IMR-90 (cell line): Measurements from ENCODE around the gene ZNF512B. TPM values are rescaled to one million over a fixed set of nuclear protein-coding genes. Genes with fewer than 3 reads are reported as not detected.

Experiments used
- ATAC-seq: fragments of 200-7000 bp; cut with Tn5 transposase; 2 replicates; pipeline ENCODE4 v1.9.1; 2020; ENCODE audit warnings: low read depth, mild to moderate bottlenecking, moderate library complexity
- BruUV-seq: library from RNA; stranded (reverse); fragments of 400-500 nt; replicated peaks from 2 replicates; lab custom pipeline; 2021; lab: Mats Ljungman, UMichigan
- CTCF ChIA-PET: fragments of 300-600 bp; formaldehyde crosslinking; extraction: SDS; loops from one replicate; lab custom pipeline; 2021; ENCODE audit warnings: antibody characterized with exemption; lab: Yijun Ruan, JAX
- POLR2A ChIA-PET: fragments of 300-600 bp; sonication (Branson Sonifier 250); formaldehyde crosslinking; loops from one replicate; lab custom pipeline; 2022; ENCODE audit warnings: antibody characterized with exemption; ENCODE audit not compliant: unreplicated experiment; lab: Charles Lee
- DNase-seq: peaks from one replicate; pipeline ENCODE4 v3.0.0; 2013
- H2AFZ ChIP-seq: replicated peaks from 2 replicates; pipeline ENCODE3; 2013; ENCODE audit warnings: low read length, mild to moderate bottlenecking; ENCODE audit not compliant: poor library complexity
- H2AK5ac ChIP-seq: 2 replicates; pipeline ENCODE4 v1.6.1; 2013; ENCODE audit warnings: low read depth, low read length, inconsistent platforms
- H2AK9ac ChIP-seq: replicated peaks from 2 replicates; pipeline ENCODE3; 2013; ENCODE audit warnings: mild to moderate bottlenecking, low read depth, low read length, moderate library complexity; ENCODE audit not compliant: poor library complexity
- H2BK120ac ChIP-seq: 2 replicates; pipeline ENCODE4 v1.6.1; 2013; ENCODE audit warnings: low read depth, low read length, inconsistent platforms
- H2BK15ac ChIP-seq: 3 replicates; pipeline ENCODE4 v1.6.1; 2013; ENCODE audit warnings: low read depth, low read length, inconsistent platforms
- H2BK20ac ChIP-seq: 2 replicates; pipeline ENCODE4 v1.6.1; 2013; ENCODE audit warnings: low read depth, mild to moderate bottlenecking, inconsistent platforms, low read length, moderate library complexity
- H2BK5ac ChIP-seq: 2 replicates; pipeline ENCODE4 v1.6.1; 2013; ENCODE audit warnings: mild to moderate bottlenecking, low read depth, low read length, inconsistent platforms; ENCODE audit not compliant: poor library complexity, severe bottlenecking
- H3K14ac ChIP-seq: replicated peaks from 2 replicates; pipeline ENCODE4 v1.6.1; 2013; ENCODE audit warnings: low read depth, low read length, inconsistent platforms
- H3K18ac ChIP-seq: 2 replicates; pipeline ENCODE4 v1.6.1; 2013; ENCODE audit warnings: low read depth, low read length, control low read depth
- H3K23ac ChIP-seq: 2 replicates; pipeline ENCODE4 v1.6.1; 2013; ENCODE audit warnings: low read depth, low read length, inconsistent platforms
- H3K27ac ChIP-seq: 2 replicates; pipeline ENCODE4 v1.5.1; 2013; ENCODE audit warnings: mild to moderate bottlenecking, control low read depth, low read length; ENCODE audit not compliant: insufficient read depth
- H3K27me3 ChIP-seq: 2 replicates; pipeline ENCODE4 v1.6.1; 2013; ENCODE audit warnings: low read length; ENCODE audit not compliant: control insufficient read depth, insufficient read depth
- H3K36me3 ChIP-seq: 2 replicates; pipeline ENCODE4 v1.6.1; 2013; ENCODE audit warnings: low read length, mixed read lengths; ENCODE audit not compliant: control insufficient read depth, insufficient read depth
- H3K4ac ChIP-seq: 2 replicates; pipeline ENCODE4 v1.6.1; 2013; ENCODE audit warnings: low read depth, low read length, inconsistent platforms
- H3K4me1 ChIP-seq: 2 replicates; pipeline ENCODE4 v1.6.1; 2013; ENCODE audit warnings: low read length, mixed read lengths; ENCODE audit not compliant: control insufficient read depth, insufficient read depth
- H3K4me2 ChIP-seq: 2 replicates; pipeline ENCODE4 v1.6.1; 2013; ENCODE audit warnings: low read depth, mild to moderate bottlenecking, control low read depth, low read length, moderate library complexity
- H3K4me3 ChIP-seq: 2 replicates; pipeline ENCODE4 v1.5.1; 2013; ENCODE audit warnings: low read depth, mild to moderate bottlenecking, control low read depth, low read length, moderate library complexity; ENCODE audit not compliant: insufficient read depth
- H3K56ac ChIP-seq: 2 replicates; pipeline ENCODE4 v1.6.1; 2013; ENCODE audit warnings: low read length, inconsistent platforms; ENCODE audit not compliant: insufficient read depth; ENCODE audit errors: extremely low read depth
- H3K79me1 ChIP-seq, 2 experiments: 2 replicates each; pipeline ENCODE4 v1.6.1; 2013; ENCODE audit warnings: low read length in 2 of 2, inconsistent platforms in 1 of 2, low read depth in 1 of 2
- H3K9ac ChIP-seq: 2 replicates; pipeline ENCODE4 v1.6.1; 2013; ENCODE audit warnings: low read depth, low read length, control low read depth
- H3K9me1 ChIP-seq: 2 replicates; pipeline ENCODE4 v1.6.1; 2013; ENCODE audit warnings: low read length, inconsistent platforms; ENCODE audit not compliant: insufficient read depth
- H3K9me3 ChIP-seq: 2 replicates; pipeline ENCODE4 v1.6.1; 2013; ENCODE audit warnings: low read length; ENCODE audit not compliant: control insufficient read depth, insufficient read depth
- H4K20me1 ChIP-seq: 2 replicates; pipeline ENCODE4 v1.6.1; 2013; ENCODE audit warnings: low read length, inconsistent platforms; ENCODE audit not compliant: insufficient read depth
- H4K5ac ChIP-seq: 2 replicates; pipeline ENCODE4 v1.6.1; 2013; ENCODE audit warnings: mild to moderate bottlenecking, low read depth, low read length, control low read depth
- H4K8ac ChIP-seq, 2 experiments: 2 replicates each; pipeline ENCODE4 v1.6.1; 2013; ENCODE audit warnings: low read depth in 2 of 2, low read length in 2 of 2, control low read depth in 1 of 2, inconsistent platforms in 1 of 2
- H4K91ac ChIP-seq: 2 replicates; pipeline ENCODE4 v1.6.1; 2013; ENCODE audit warnings: low read depth, low read length, inconsistent platforms; ENCODE audit not compliant: insufficient read depth
- BHLHE40 ChIP-seq: fragments of 150-350 bp; IDR thresholded peaks from 2 replicates; pipeline ENCODE4 v1.6.1; 2016; ENCODE audit warnings: mild to moderate bottlenecking, low read depth, low read length
- CEBPB ChIP-seq: IDR thresholded peaks from 2 replicates; pipeline ENCODE4 v1.6.1; 2012; ENCODE audit warnings: low read depth, low read length, improper control_type of control experiment
- CHD1 ChIP-seq: IDR thresholded peaks from 2 replicates; pipeline ENCODE4 v1.6.1; 2012; ENCODE audit warnings: low read depth, low read length, improper control_type of control experiment
- MAFK ChIP-seq: IDR thresholded peaks from 2 replicates; pipeline ENCODE4 v1.6.1; 2012; ENCODE audit warnings: low read depth, low read length, improper control_type of control experiment
- MAZ ChIP-seq: IDR thresholded peaks from 2 replicates; pipeline ENCODE4 v1.6.1; 2012; ENCODE audit warnings: low read depth, mild to moderate bottlenecking, low read length, improper control_type of control experiment, moderate library complexity, borderline replicate concordance
- MXI1 ChIP-seq: IDR thresholded peaks from 2 replicates; pipeline ENCODE4 v1.6.1; 2012; ENCODE audit warnings: low read depth, mild to moderate bottlenecking, low read length, moderate library complexity, borderline replicate concordance
- POLR2A ChIP-seq: IDR thresholded peaks from 2 replicates; pipeline ENCODE4 v1.6.1; 2012; ENCODE audit warnings: mild to moderate bottlenecking, low read depth, low read length
- RAD21 ChIP-seq: IDR thresholded peaks from 2 replicates; pipeline ENCODE4 v1.6.1; 2012; ENCODE audit warnings: low read length, improper control_type of control experiment
- RCOR1 ChIP-seq: IDR thresholded peaks from 2 replicates; pipeline ENCODE4 v1.6.1; 2012; ENCODE audit warnings: mild to moderate bottlenecking, low read length, improper control_type of control experiment; ENCODE audit not compliant: insufficient replicate concordance
- RFX5 ChIP-seq: IDR thresholded peaks from 2 replicates; pipeline ENCODE4 v1.8.0; 2012; ENCODE audit warnings: low read depth, mild to moderate bottlenecking, low read length, moderate library complexity
- SMC3 ChIP-seq: fragments of 150-350 bp; IDR thresholded peaks from 2 replicates; pipeline ENCODE4 v1.6.1; 2016; ENCODE audit warnings: low read depth, mild to moderate bottlenecking, antibody characterized with exemption, low read length, moderate library complexity
- WGBS, 2 experiments: methylation state at CpG; one replicate each; pipeline versions ENCODE4 v1.1.5 to v1.1.7; 2013; ENCODE audit warnings: missing lambda C conversion rate in 2 of 2; ENCODE audit not compliant: insufficient read length in 1 of 2; ENCODE audit errors: extremely low coverage in 2 of 2; 5-methylcytosine and 5-hydroxymethylcytosine counted together
- dilution Hi-C: fragments of 300-500 bp; cut with HindIII; formaldehyde crosslinking; loops from one replicate; pipeline ENCODE4 v1.14.3; 2018; ENCODE audit warnings: low sequenced_read_pairs; ENCODE audit not compliant: unreplicated experiment
- in situ Hi-C: fragments of 300-500 bp; cut with MboI; formaldehyde crosslinking; loops from 3 replicates; pipeline ENCODE4 v1.14.3; 2019; ENCODE audit warnings: low sequenced_read_pairs, inconsistent platforms, mixed read lengths
- intact Hi-C: fragments of 100-400 bp; cut with micrococcal nuclease; formaldehyde crosslinking; loops from 2 replicates; pipeline ENCODE4 v1.10.0; 2022
- polyA plus RNA-seq, 3 experiments: library from polyadenylated mRNA; depleted of rRNA; stranded (reverse); fragments of >200 nt; gene quantifications; 2 replicates each; pipeline ENCODE4 v1.2.3, GENCODE V29; 2012; ENCODE audit warnings: low replicate concordance in 1 of 3
- total RNA-seq: library from RNA; depleted of rRNA; stranded (reverse); fragments of >200 nt; gene quantifications from 2 replicates; pipeline ENCODE4 v1.2.3, GENCODE V29; 2012
- TF ChIP-seq, protein P1 (sequence below): fragments of 150-350 bp; IDR thresholded peaks from 2 replicates; pipeline ENCODE4 v1.6.1; 2017; ENCODE audit warnings: mild to moderate bottlenecking, antibody characterized with exemption, low read length, low read depth
- TF ChIP-seq, protein P2 (sequence below): fragments of 150-350 bp; IDR thresholded peaks from 2 replicates; pipeline ENCODE4 v1.6.1; 2016; ENCODE audit warnings: low read depth, mild to moderate bottlenecking, low read length, moderate library complexity, borderline replicate concordance
- TF ChIP-seq, protein P3 (sequence below): conservative IDR thresholded peaks from 2 replicates; pipeline ENCODE4 v1.5.1; 2012; ENCODE audit warnings: mild to moderate bottlenecking, low read depth, low read length, improper control_type of control experiment

Gene ZNF512B
- total and polyA plus RNA-seq, 2 of the 4 experiments (the other 2 are of a cell fraction), result 6.5 to 15.6 TPM

DNA sequence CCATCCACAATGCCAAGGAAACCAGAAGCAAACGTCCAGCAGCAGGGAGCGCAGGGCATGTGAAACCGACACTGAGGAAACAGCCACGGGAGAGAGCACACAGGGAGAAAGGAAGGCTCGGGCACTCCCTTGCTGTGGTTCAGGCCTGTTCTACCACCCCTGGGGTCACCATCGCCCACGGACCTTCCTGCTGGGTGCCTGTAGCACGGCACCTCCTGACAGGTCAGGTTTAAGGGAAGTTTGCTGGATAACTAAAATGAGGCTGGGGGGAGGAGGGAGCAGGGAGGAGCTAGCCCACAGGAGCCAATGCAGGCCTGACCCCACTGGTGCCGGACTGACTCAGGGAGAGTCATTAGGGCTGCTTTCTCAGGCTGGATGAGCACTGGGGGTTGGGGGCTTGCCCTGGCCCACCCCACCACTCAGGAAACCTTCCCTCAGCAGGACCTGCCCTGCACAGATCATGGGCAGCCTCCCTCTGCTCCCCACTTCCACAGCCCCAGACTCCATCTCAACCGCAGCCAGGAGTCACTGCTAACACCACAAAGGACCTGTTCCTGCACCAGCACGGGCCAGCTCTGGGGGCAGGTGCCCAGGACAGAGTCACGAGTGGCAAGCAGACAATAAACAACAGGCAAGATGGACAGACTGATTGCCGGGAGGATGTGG is 15.8 kb downstream of the ZNF512B start:
- BruUV-seq, result no TSS peak
- dilution Hi-C loops (no loop called here), intact Hi-C loops (no loop called here), in situ Hi-C loops (no loop called here)
- no peak overlapping the region for H3K9ac ChIP-seq
- H3K79me1 ChIP-seq, result peaks cover 7 to 66% of the 10 kb centered on the region in 2 experiments; a peak in 2 of 4 replicates
- peaks cover 56% of the 10 kb centered on the region for H4K20me1 ChIP-seq
- WGBS, 2 experiments, result 86% methylated on average over 6 of the region's 13 CpGs; no CpG with 5 or more reads in 1 of the 2 experiments
- DNase-seq (no peak), ATAC-seq (no peak)
- no peak overlapping the region for H4K5ac ChIP-seq
- H3K4ac ChIP-seq, result peak overlapping the region; percentile 35; the same call in 1 of the 2 replicates
- H3K27me3 ChIP-seq, result no peaks in the 10 kb centered on the region
- no peaks in the 10 kb centered on the region for H3K9me3 ChIP-seq
- ChIA-PET CTCF (interaction anchor here (0.6 kb wide), 1 partner anchor 43 kb away, joined by 10 read pairs; no protein-coding TSS in a partner anchor), POLR2A (no interaction called here)
- H2AK9ac ChIP-seq, result peak overlapping the region; percentile 84
- no peak overlapping the region for H3K4me3 ChIP-seq
- H3K23ac ChIP-seq, result peak overlapping the region; percentile 82
- H2AFZ ChIP-seq, result peak overlapping the region; percentile 2
- H2BK120ac ChIP-seq, result no peak overlapping the region
- TF ChIP-seq MXI1 (no peak), RAD21 (no peak), CHD1 (no peak), RCOR1 (no peak), CEBPB (no peak), MAFK (no peak), MAZ (no peak), POLR2A (no peak), RFX5 (no peak), BHLHE40 (no peak), SMC3 (no peak)
- TF ChIP-seq, protein P1, sequence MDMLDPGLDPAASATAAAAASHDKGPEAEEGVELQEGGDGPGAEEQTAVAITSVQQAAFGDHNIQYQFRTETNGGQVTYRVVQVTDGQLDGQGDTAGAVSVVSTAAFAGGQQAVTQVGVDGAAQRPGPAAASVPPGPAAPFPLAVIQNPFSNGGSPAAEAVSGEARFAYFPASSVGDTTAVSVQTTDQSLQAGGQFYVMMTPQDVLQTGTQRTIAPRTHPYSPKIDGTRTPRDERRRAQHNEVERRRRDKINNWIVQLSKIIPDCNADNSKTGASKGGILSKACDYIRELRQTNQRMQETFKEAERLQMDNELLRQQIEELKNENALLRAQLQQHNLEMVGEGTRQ, result no peak
- TF ChIP-seq, protein P2, sequence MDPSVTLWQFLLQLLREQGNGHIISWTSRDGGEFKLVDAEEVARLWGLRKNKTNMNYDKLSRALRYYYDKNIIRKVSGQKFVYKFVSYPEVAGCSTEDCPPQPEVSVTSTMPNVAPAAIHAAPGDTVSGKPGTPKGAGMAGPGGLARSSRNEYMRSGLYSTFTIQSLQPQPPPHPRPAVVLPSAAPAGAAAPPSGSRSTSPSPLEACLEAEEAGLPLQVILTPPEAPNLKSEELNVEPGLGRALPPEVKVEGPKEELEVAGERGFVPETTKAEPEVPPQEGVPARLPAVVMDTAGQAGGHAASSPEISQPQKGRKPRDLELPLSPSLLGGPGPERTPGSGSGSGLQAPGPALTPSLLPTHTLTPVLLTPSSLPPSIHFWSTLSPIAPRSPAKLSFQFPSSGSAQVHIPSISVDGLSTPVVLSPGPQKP, result no peak
- TF ChIP-seq, protein P3, sequence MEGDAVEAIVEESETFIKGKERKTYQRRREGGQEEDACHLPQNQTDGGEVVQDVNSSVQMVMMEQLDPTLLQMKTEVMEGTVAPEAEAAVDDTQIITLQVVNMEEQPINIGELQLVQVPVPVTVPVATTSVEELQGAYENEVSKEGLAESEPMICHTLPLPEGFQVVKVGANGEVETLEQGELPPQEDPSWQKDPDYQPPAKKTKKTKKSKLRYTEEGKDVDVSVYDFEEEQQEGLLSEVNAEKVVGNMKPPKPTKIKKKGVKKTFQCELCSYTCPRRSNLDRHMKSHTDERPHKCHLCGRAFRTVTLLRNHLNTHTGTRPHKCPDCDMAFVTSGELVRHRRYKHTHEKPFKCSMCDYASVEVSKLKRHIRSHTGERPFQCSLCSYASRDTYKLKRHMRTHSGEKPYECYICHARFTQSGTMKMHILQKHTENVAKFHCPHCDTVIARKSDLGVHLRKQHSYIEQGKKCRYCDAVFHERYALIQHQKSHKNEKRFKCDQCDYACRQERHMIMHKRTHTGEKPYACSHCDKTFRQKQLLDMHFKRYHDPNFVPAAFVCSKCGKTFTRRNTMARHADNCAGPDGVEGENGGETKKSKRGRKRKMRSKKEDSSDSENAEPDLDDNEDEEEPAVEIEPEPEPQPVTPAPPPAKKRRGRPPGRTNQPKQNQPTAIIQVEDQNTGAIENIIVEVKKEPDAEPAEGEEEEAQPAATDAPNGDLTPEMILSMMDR, result no peak
- peaks cover 24% of the 10 kb centered on the region for H3K9me1 ChIP-seq
- peaks cover 6% of the 10 kb centered on the region; the same call in 1 of the 2 replicates for H3K36me3 ChIP-seq
- H4K8ac ChIP-seq, result 0 out of 4 replicates have a peak overlapping the region, but pooled peaks of 1 of the 2 experiments have one; percentile 20
- no peak overlapping the region for H3K56ac ChIP-seq
- no peak overlapping the region for H2BK5ac ChIP-seq
- no peak overlapping the region for H2BK20ac ChIP-seq
- no peak overlapping the region for H3K18ac ChIP-seq
- no peak overlapping the region for H2BK15ac ChIP-seq
- no peak overlapping the region for H3K14ac ChIP-seq
- no peak overlapping the region for H4K91ac ChIP-seq
- no peak overlapping the region for H3K27ac ChIP-seq
- H2AK5ac ChIP-seq, result no peak overlapping the region
- peaks cover 42% of the 10 kb centered on the region for H3K4me1 ChIP-seq
- peak overlapping the region; percentile 89; the same call in 1 of the 2 replicates for H3K4me2 ChIP-seq
